Osteoblast (primary cell): ENCODE measurements around the gene AIPL1. TPM values are rescaled to one million over a fixed set of nuclear protein-coding genes. Genes with fewer than 3 reads are reported as not detected.

ENCODE experiments used
- DNase-seq: peaks from one replicate; pipeline ENCODE4 v3.0.0; 2011; ENCODE audit warnings: low spot score, mixed read lengths; ENCODE audit not compliant: insufficient read length; ENCODE audit errors: missing footprints
- H2AFZ ChIP-seq: 2 replicates; pipeline ENCODE4 v1.6.0; 2011; ENCODE audit warnings: mild to moderate bottlenecking, low read length
- H3K27ac ChIP-seq: 2 replicates; pipeline ENCODE4 v1.5.1; 2011; ENCODE audit warnings: mild to moderate bottlenecking, low read depth, low read length, moderate library complexity
- H3K27me3 ChIP-seq: 2 replicates; pipeline ENCODE4 v1.6.0; 2012; ENCODE audit warnings: mild to moderate bottlenecking, control low read depth, inconsistent platforms, low read length, moderate library complexity; ENCODE audit not compliant: insufficient read depth
- H3K36me3 ChIP-seq: 2 replicates; pipeline ENCODE4 v1.5.1; 2011; ENCODE audit warnings: mild to moderate bottlenecking, low read length, control low read depth, moderate library complexity; ENCODE audit not compliant: insufficient read depth
- H3K4me1 ChIP-seq: 2 replicates; pipeline ENCODE4 v1.5.1; 2011; ENCODE audit warnings: mild to moderate bottlenecking, low read length, control low read depth, moderate library complexity; ENCODE audit not compliant: insufficient read depth
- H3K4me2 ChIP-seq: 2 replicates; pipeline ENCODE4 v1.6.0; 2011; ENCODE audit warnings: mild to moderate bottlenecking, low read length; ENCODE audit not compliant: insufficient read depth
- H3K4me3 ChIP-seq: fragments of 200-600 bp; sonication (generic); 3 replicates; pipeline ENCODE4 v1.5.1; 2012; ENCODE audit warnings: mild to moderate bottlenecking, low read length, inconsistent platforms; ENCODE audit not compliant: insufficient read depth
- H3K79me2 ChIP-seq: 2 replicates; pipeline ENCODE4 v1.6.0; 2012; ENCODE audit warnings: mild to moderate bottlenecking, low read length, control low read depth, inconsistent platforms; ENCODE audit not compliant: insufficient read depth
- H3K9me3 ChIP-seq: 2 replicates; pipeline ENCODE4 v1.5.1; 2011; ENCODE audit warnings: low read depth, low read length, control low read depth
- H4K20me1 ChIP-seq: 2 replicates; pipeline ENCODE4 v1.6.0; 2012; ENCODE audit warnings: mild to moderate bottlenecking, low read length, control low read depth; ENCODE audit not compliant: insufficient read depth
- CTCF ChIP-seq: IDR thresholded peaks from 2 replicates; pipeline ENCODE4 v1.5.1; 2011; ENCODE audit warnings: mild to moderate bottlenecking, low read depth, low read length, moderate library complexity; ENCODE audit errors: extremely low read depth
- total RNA-seq: library from RNA; depleted of rRNA; stranded (reverse); fragments of >200 nt; gene quantifications from 2 replicates; pipeline ENCODE4 v1.2.3, GENCODE V29; 2012

Gene AIPL1
- total RNA-seq, 1 donor = not detected

GRCh38 chr17:6408735-6409134, 26.2 kb downstream of the AIPL1 start:
- no peak for DNase-seq
- no peak overlapping the region for H3K4me3 ChIP-seq
- no peaks in the 10 kb centered on the region for H3K4me1 ChIP-seq
- no peak overlapping the region for H3K27ac ChIP-seq
- H3K36me3 ChIP-seq = no peaks in the 10 kb centered on the region
- H3K79me2 ChIP-seq = no peaks in the 10 kb centered on the region
- H3K9me3 ChIP-seq = no peaks in the 10 kb centered on the region
- H2AFZ ChIP-seq = no peak overlapping the region
- TF ChIP-seq CTCF = no peak
- H3K27me3 ChIP-seq = peaks cover 3% of the 10 kb centered on the region
- H3K4me2 ChIP-seq = no peak overlapping the region
- H4K20me1 ChIP-seq = no peaks in the 10 kb centered on the region

GRCh38 chr17:6408276-6408675, 26.6 kb downstream of the AIPL1 start:
- H3K27ac ChIP-seq = no peak overlapping the region
- H3K4me1 ChIP-seq = no peaks in the 10 kb centered on the region
- DNase-seq = no peak
- H3K9me3 ChIP-seq = no peaks in the 10 kb centered on the region
- no peak overlapping the region for H2AFZ ChIP-seq
- H3K36me3 ChIP-seq = no peaks in the 10 kb centered on the region
- H4K20me1 ChIP-seq = no peaks in the 10 kb centered on the region
- H3K4me3 ChIP-seq = no peak overlapping the region
- H3K79me2 ChIP-seq = no peaks in the 10 kb centered on the region
- H3K4me2 ChIP-seq = no peak overlapping the region
- TF ChIP-seq CTCF = no peak
- H3K27me3 ChIP-seq = peaks cover 6% of the 10 kb centered on the region

- Histone ChIP-seq H3K79me2 (no peaks in the 10 kb centered on the region), H3K27me3 (peaks cover 9% of the 10 kb centered on the region), H3K4me3 (no peak overlapping the region), H3K4me2 (no peak overlapping the region), H3K27ac (no peak overlapping the region), H4K20me1 (no peaks in the 10 kb centered on the region), H3K4me1 (no peaks in the 10 kb centered on the region), H2AFZ (no peak overlapping the region), H3K9me3 (no peaks in the 10 kb centered on the region), H3K36me3 (no peaks in the 10 kb centered on the region)
- TF ChIP-seq CTCF = no peak
- DNase-seq = no peak
Observed at GRCh38 chr17:6402258-6402657, 32.7 kb downstream of the AIPL1 start.

DNA sequence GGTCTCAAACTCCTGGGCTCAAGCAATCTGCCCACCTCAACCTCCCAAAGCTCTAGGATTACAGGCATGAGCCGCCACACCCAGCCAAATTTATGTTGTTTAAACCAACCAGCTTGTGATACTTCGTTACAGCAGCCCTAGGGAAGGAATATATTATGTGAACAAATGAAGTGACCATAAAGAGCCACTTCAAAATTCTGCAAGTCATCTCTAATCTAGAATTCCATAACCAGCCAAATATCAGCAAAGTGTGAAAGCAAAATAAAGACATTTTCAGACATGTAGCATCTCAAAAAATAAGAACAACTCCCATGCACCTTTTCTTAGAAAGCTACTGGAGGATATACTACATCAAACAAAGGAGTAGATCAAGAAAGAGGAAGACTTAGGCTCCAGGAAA, 36.0 kb downstream of the AIPL1 start:
- TF ChIP-seq CTCF = no peak
- H4K20me1 ChIP-seq = no peaks in the 10 kb centered on the region

More for the DNA sequence above, 36.0 kb downstream of the AIPL1 start:
- H2AFZ ChIP-seq = no peak overlapping the region
- H3K36me3 ChIP-seq = no peaks in the 10 kb centered on the region
- H3K4me1 ChIP-seq = no peaks in the 10 kb centered on the region
- no peak overlapping the region for H3K4me3 ChIP-seq
- no peak overlapping the region for H3K4me2 ChIP-seq
- no peaks in the 10 kb centered on the region for H3K79me2 ChIP-seq
- H3K27me3 ChIP-seq = peaks cover 11% of the 10 kb centered on the region
- no peak for DNase-seq
- H3K27ac ChIP-seq = no peak overlapping the region
- H3K9me3 ChIP-seq = no peaks in the 10 kb centered on the region
